Lower lobe of right lung (tissue), 2 donors: ENCODE results near the gene OPA1. TPM values are rescaled to one million over a fixed set of nuclear protein-coding genes. Genes with fewer than 3 reads are reported as not detected.

ENCODE experiments used
- ATAC-seq, 2 donors: fragments of 200-7000 bp; cut with Tn5 transposase; one replicate each; pipeline ENCODE4 v1.9.1; 2020 to 2022; ENCODE audit warnings: mild to moderate bottlenecking in 2 of 2, moderate library complexity in 2 of 2
- DNase-seq: peaks from one replicate; pipeline ENCODE4 v3.0.0-alpha.2; 2020
- H3K27ac ChIP-seq: fragments of 200-600 bp; one replicate; pipeline ENCODE4 v1.8.0; 2022
- H3K27me3 ChIP-seq: fragments of 200-600 bp; one replicate; pipeline ENCODE4 v1.8.0; 2022; ENCODE audit warnings: low read depth
- H3K36me3 ChIP-seq: fragments of 200-600 bp; one replicate; pipeline ENCODE4 v1.8.0; 2022; ENCODE audit warnings: mild to moderate bottlenecking
- H3K4me1 ChIP-seq: fragments of 200-600 bp; one replicate; pipeline ENCODE4 v1.8.0; 2022
- H3K4me3 ChIP-seq: fragments of 200-600 bp; one replicate; pipeline ENCODE4 v1.8.0; 2022; ENCODE audit warnings: mild to moderate bottlenecking
- H3K9me3 ChIP-seq: fragments of 200-600 bp; one replicate; pipeline ENCODE4 v1.8.0; 2022
- intact Hi-C: fragments of 100-400 bp; cut with DNase I; formaldehyde crosslinking; loops from one replicate; pipeline ENCODE4 v1.11.0; 2022
- total RNA-seq: library from RNA; stranded (reverse); fragmentation: NEBNext Ultra II Directional; extraction: Animal tissue kit (Norgen Biotek cat#: 25700); gene quantifications from one replicate; pipeline ENCODE4 v1.2.1, GENCODE V29; 2021
- TF ChIP-seq, protein P1 (sequence below): fragments of 200-600 bp; IDR thresholded peaks from one replicate; pipeline ENCODE4 v1.8.0; 2022; ENCODE audit warnings: antibody characterized with exemption, mild to moderate bottlenecking
- donor health status: DM: no; HTN: yes; CAD: no; lungs with severe emphysema.

Gene OPA1
- total RNA-seq, 1 donor from 2014 or later = 44.0 TPM

DNA sequence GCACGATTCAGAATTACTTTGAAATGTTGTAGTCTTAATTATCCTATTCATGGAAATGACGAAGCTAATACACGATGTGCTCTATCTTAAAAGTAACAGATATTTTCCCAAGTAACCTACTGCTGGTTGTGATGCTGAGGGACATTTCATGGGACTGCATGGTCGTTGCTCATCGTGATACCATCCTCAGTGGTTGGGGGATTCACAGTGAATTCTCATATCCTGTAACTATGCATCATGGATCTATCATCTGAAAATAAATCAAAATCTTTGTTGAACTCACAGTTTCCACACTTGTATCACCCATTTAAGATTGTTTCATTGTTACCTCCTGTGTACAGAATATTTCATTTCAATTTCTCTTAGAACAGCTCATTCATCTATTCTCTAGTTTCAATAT is 84.7 kb downstream of the OPA1 start:
- no peak for DNase-seq

DNA sequence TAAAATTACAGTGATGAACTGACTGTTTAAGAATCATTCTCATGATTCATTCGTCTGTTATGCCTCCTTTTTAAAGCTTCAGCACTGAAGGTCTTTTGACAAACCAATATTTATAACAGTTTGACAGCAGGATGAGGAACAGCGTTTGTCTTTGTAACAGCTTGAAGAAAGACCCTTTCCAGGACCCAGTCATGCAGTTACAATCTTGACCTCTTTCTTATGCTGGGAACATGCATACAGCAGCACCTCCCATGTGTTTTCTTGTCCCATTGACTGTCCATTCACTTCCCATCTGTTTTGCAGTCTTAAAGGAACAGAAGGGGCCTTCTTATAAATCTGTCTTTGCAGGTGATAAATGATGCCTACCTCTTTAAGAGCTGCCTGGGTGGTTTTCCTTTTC is 87.2 kb downstream of the OPA1 start:
- peaks cover 19% of the 10 kb centered on the region for H3K36me3 ChIP-seq
- H3K27me3 ChIP-seq = no peaks in the 10 kb centered on the region
- H3K9me3 ChIP-seq = no peaks in the 10 kb centered on the region
- H3K4me3 ChIP-seq = no peak overlapping the region
- ATAC-seq = no peak
- intact Hi-C loops = no loop called here
- no peak for DNase-seq
- TF ChIP-seq, protein P1, sequence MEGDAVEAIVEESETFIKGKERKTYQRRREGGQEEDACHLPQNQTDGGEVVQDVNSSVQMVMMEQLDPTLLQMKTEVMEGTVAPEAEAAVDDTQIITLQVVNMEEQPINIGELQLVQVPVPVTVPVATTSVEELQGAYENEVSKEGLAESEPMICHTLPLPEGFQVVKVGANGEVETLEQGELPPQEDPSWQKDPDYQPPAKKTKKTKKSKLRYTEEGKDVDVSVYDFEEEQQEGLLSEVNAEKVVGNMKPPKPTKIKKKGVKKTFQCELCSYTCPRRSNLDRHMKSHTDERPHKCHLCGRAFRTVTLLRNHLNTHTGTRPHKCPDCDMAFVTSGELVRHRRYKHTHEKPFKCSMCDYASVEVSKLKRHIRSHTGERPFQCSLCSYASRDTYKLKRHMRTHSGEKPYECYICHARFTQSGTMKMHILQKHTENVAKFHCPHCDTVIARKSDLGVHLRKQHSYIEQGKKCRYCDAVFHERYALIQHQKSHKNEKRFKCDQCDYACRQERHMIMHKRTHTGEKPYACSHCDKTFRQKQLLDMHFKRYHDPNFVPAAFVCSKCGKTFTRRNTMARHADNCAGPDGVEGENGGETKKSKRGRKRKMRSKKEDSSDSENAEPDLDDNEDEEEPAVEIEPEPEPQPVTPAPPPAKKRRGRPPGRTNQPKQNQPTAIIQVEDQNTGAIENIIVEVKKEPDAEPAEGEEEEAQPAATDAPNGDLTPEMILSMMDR = no peak
- no peak overlapping the region for H3K27ac ChIP-seq
- no peaks in the 10 kb centered on the region for H3K4me1 ChIP-seq

More for the DNA sequence above, 84.7 kb downstream of the OPA1 start:
- H3K36me3 ChIP-seq = peaks cover 35% of the 10 kb centered on the region
- H3K27me3 ChIP-seq = no peaks in the 10 kb centered on the region
- H3K27ac ChIP-seq = no peak overlapping the region
- TF ChIP-seq, protein P1 = no peak
- no peaks in the 10 kb centered on the region for H3K9me3 ChIP-seq
- H3K4me1 ChIP-seq = no peaks in the 10 kb centered on the region
- intact Hi-C loops = no loop called here
- no peak overlapping the region for H3K4me3 ChIP-seq
- ATAC-seq = no peak

DNA sequence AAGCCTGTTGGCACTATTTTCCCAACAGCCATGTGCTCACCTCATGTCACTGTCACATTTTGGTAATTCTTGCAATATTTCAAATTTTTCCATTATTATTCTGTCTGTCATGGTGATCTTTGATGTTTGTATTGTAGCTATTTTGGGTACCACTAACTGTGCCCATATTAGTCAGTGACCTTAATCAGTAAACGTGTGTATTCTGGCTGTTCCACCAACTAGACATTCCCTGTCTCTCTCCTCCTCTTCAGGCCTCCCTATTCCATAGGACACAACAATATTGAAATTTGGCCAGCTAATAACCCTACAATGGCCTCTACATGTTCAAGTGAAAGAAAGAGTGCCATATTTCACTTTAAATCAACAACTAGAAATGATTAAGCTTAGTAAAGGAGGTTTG is 88.6 kb downstream of the OPA1 start:
- Histone ChIP-seq H3K27me3 (no peaks in the 10 kb centered on the region), H3K4me1 (no peaks in the 10 kb centered on the region), H3K4me3 (no peak overlapping the region), H3K36me3 (peaks cover 10% of the 10 kb centered on the region), H3K27ac (no peak overlapping the region), H3K9me3 (no peaks in the 10 kb centered on the region)
- intact Hi-C loops = no loop called here
- TF ChIP-seq, protein P1 = no peak
- ATAC-seq = no peak
- DNase-seq = no peak

DNA sequence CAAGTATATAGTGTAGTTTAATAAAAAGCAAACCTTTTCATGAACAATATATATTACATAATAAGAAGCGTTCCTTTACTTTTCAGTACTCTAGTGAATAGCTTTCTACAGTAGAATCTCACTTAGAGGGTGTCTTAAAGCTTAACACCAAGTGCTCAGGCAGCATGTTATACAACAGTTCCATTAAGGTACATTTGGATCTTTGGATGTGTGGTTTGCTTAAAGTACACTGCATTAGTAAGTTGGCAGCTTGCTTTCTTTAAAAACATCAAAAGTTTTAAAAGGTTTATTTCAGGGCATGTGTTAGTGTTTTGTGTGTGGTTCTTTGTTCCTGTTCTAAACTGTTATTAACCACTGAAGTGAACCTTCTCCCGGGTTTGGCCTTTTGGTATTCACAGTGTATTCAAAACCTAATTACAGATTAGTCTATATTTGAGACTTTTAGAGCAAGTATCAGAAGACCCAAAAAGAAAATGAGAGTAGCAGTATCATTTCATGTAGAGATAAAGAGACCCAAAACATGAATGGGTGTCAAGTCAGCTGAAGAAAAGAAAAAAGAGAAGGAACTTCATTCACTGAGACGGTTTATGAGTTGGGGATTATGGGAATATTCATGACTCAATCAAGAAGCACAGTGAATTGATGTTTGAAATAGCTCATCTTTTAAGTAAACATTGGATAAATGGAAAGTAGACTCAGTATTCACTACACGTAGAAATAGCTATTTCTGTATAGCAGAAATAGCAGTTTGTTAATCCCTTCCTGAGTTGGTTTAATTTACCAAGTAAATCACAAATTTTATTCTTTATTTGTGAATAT is 93.9 kb downstream of the OPA1 start:
- intact Hi-C loops = no loop called here
- Histone ChIP-seq H3K4me3 (no peak overlapping the region), H3K4me1 (no peaks in the 10 kb centered on the region), H3K36me3 (peaks cover 9% of the 10 kb centered on the region), H3K9me3 (no peaks in the 10 kb centered on the region), H3K27me3 (no peaks in the 10 kb centered on the region), H3K27ac (no peak overlapping the region)
- ATAC-seq = no peak
- TF ChIP-seq, protein P1 = no peak
- DNase-seq = no peak

DNA sequence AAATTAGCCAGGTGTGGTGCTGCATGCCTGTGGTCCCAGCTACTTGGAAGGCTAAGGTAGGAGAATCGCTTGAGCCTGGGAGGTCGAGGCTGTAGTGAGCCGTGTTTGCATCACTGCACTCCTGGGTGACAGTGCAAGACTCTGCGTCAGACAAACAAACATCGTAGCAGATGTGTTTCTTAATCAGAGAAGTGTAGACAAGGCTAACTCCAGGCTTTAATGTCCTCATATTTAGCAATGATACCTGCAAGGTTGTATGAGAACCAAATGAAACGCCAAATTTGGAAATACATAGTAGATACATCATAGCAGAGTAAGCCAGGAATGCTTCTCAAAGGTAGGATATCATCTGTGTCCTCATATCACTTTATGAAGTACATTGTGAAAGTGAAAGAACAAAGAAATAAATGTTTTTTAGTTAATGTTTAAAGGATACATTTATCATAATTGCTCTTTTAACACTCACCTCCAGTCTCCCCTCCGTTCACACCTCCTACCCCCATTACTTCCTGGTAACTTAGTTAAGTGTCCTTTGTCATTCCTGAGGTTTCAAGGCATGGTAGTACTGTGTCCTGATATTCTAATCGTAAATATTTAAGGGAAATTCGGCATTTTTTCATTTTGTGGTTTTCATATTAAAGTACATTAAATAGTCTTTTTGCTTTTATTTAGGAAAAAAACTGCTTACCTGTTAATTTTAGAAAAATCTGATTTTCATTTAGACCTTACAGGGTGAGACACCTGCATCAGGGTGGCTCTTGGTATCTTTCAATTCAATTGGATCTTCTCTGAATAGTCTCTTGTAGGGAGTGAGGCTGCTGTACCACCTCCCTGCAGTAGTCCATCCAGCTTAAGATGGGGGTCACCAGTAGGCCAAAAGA is 96.1 kb downstream of the OPA1 start:
- TF ChIP-seq, protein P1 = no peak
- Histone ChIP-seq H3K36me3 (peaks cover 30% of the 10 kb centered on the region), H3K27me3 (no peaks in the 10 kb centered on the region), H3K4me1 (no peaks in the 10 kb centered on the region), H3K4me3 (no peak overlapping the region), H3K9me3 (no peaks in the 10 kb centered on the region), H3K27ac (no peak overlapping the region)
- DNase-seq (no peak), ATAC-seq (no peak)
- intact Hi-C loops = no loop called here
